ENCODE data around the gene CATSPER4. TPM values are rescaled to one million over a fixed set of nuclear protein-coding genes. Genes with fewer than 3 reads are reported as not detected.

Gene CATSPER4
- total and polyA plus RNA-seq, 2 of the 13 experiments (the other 11 are each of a cell fraction or from before 2014, with no cell fraction given) = not detected

DNA sequence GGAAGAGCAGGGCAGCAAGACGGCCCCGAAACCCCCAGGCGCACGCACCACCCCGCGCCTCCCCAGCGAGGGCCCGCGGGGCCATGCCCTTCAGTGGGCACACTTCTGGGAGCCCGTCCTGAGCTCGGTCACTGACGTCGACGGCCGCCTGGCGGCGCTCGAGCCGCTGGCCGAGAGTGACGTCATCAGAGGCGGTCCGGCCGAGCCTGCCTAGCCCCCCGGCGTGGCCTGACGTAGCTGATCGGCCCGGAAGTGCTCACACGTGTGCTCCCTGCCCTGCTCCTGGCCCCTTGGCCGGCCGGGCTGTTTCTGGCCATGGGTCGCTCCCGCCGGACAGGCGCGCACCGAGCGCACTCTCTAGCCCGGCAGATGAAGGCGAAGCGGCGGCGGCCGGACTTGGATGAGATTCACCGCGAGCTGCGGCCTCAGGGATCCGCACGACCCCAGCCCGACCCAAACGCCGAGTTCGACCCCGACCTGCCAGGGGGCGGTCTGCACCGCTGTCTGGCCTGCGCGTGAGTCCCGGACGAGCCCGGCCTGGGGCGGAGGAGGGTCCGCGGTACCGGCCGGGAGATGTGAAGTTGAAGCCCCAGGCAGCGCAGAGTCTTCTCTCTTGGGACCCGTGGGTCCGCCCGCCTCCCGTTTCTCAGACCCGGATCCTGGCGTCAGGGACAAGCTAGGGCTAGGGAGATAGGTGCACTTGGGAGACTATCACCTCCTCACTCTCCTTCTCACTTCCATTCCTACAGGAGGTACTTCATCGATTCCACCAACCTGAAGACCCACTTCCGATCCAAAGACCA, 20.5 kb upstream of the CATSPER4 start, which contains the start of gene ZNF593 (continued):
- no peak for TF ChIP-seq BCLAF1 (IDR thresholded peaks at IDR 0.05)
- no peak for TF ChIP-seq ZNF530 (CRISPR knock-in tag; IDR thresholded peaks at IDR 0.05; ENCODE audit: low read depth)
- no peak for TF ChIP-seq ZNF496 (CRISPR knock-in tag; IDR thresholded peaks at IDR 0.05; ENCODE audit: insufficient replicate concordance)
- TF ChIP-seq TRIM22 (IDR thresholded peaks at IDR 0.05) = no peak
- no peak for TF ChIP-seq ZBTB40 (IDR thresholded peaks at IDR 0.05)
- TF ChIP-seq ZBTB40 (CRISPR knock-in tag; IDR thresholded peaks at IDR 0.05) = peak; percentile 76
- peak; percentile 59; the same call in 1 of the 2 replicates for TF ChIP-seq ZNF629 (CRISPR knock-in tag; conservative IDR thresholded peaks at IDR 0.05)
- no peak for TF ChIP-seq SIX4 (CRISPR knock-in tag; IDR thresholded peaks at IDR 0.05)
- TF ChIP-seq SIN3A (IDR thresholded peaks at IDR 0.05; ENCODE audit: borderline replicate concordance, low read depth, low read length) = peak; percentile 94
- TF ChIP-seq PPARG (CRISPR knock-in tag; conservative IDR thresholded peaks at IDR 0.05) = peak; percentile 47; the same call in 1 of the 2 replicates
- TF ChIP-seq ZNF597 (CRISPR knock-in tag; IDR thresholded peaks at IDR 0.05) = no peak
- TF ChIP-seq FLYWCH1 (CRISPR knock-in tag; IDR thresholded peaks at IDR 0.05) = no peak
- TF ChIP-seq HMG20B (CRISPR knock-in tag; conservative IDR thresholded peaks at IDR 0.05) = 0 out of 2 replicates have a peak, but pooled peaks have one; percentile 25
- peak; percentile 56; the same call in 1 of the 2 replicates for TF ChIP-seq ZBTB20 (CRISPR knock-in tag; IDR thresholded peaks at IDR 0.05; ENCODE audit: borderline replicate concordance, low read depth)
- TF ChIP-seq ZNF44 (CRISPR knock-in tag; IDR thresholded peaks at IDR 0.05) = peak; percentile 84; the same call in 1 of the 2 replicates
